DND-41 (cell line): ENCODE data around the gene PFDN1.

Experiments
- ATAC-seq: fragments of 200-7000 bp; cut with Tn5 transposase; 3 replicates; pipeline ENCODE4 v1.9.1; 2021; ENCODE audit warnings: low read depth; ENCODE audit not compliant: insufficient read depth
- DNase-seq: peaks from one replicate; pipeline ENCODE4 v3.0.0-alpha.2; 2020
- H2AFZ ChIP-seq: 2 replicates; pipeline ENCODE4 v1.6.0; 2012; ENCODE audit warnings: low read depth, low read length
- H3K27ac ChIP-seq: 2 replicates; pipeline ENCODE4 v1.5.1; 2012; ENCODE audit warnings: low read length, inconsistent platforms
- H3K27me3 ChIP-seq: fragments of 200-600 bp; sonication (generic); 2 replicates; pipeline ENCODE4 v1.6.0; 2012; ENCODE audit warnings: low read length, mild to moderate bottlenecking, inconsistent platforms; ENCODE audit not compliant: insufficient read depth, poor library complexity
- H3K36me3 ChIP-seq: 2 replicates; pipeline ENCODE4 v1.5.1; 2012; ENCODE audit warnings: low read length, inconsistent platforms; ENCODE audit not compliant: insufficient read depth
- H3K4me1 ChIP-seq: 2 replicates; pipeline ENCODE4 v1.5.1; 2012; ENCODE audit warnings: mild to moderate bottlenecking, low read length; ENCODE audit not compliant: insufficient read depth
- H3K4me2 ChIP-seq: 2 replicates; pipeline ENCODE4 v1.6.0; 2012; ENCODE audit warnings: mild to moderate bottlenecking, moderate library complexity, low read length, inconsistent platforms; ENCODE audit not compliant: insufficient read depth
- H3K4me3 ChIP-seq, 2 experiments: fragments of 200-600 bp in 1 of 2; shearing (Covaris generic) in 1 of 2; 2 replicates each; pipeline ENCODE4 v1.5.1; 2012 to 2016; ENCODE audit warnings: inconsistent platforms in 2 of 2, low read length in 2 of 2, mild to moderate bottlenecking in 2 of 2, low read depth in 1 of 2, moderate library complexity in 1 of 2
- H3K79me2 ChIP-seq: 2 replicates; pipeline ENCODE4 v1.6.0; 2012; ENCODE audit warnings: low read length, inconsistent platforms; ENCODE audit not compliant: insufficient read depth
- H3K9ac ChIP-seq: 2 replicates; pipeline ENCODE4 v1.6.0; 2012; ENCODE audit warnings: low read depth, mild to moderate bottlenecking, inconsistent platforms, low read length, moderate library complexity
- H3K9me3 ChIP-seq: 2 replicates; pipeline ENCODE4 v1.5.1; 2012; ENCODE audit warnings: low read length, moderate library complexity, mild to moderate bottlenecking, inconsistent platforms; ENCODE audit not compliant: insufficient read depth, severe bottlenecking
- H4K20me1 ChIP-seq: 2 replicates; pipeline ENCODE4 v1.6.0; 2012; ENCODE audit warnings: low read length; ENCODE audit not compliant: insufficient read depth
- EZH2 ChIP-seq: IDR thresholded peaks from 3 replicates; pipeline ENCODE4 v1.6.1; 2012; ENCODE audit warnings: borderline replicate concordance, low read depth, mild to moderate bottlenecking, moderate library complexity, low read length, inconsistent platforms; ENCODE audit not compliant: severe bottlenecking
- TF ChIP-seq, protein P1 (sequence below): IDR thresholded peaks from 2 replicates; pipeline ENCODE4 v1.5.1; 2012; ENCODE audit warnings: borderline replicate concordance, low read length, moderate library complexity, mild to moderate bottlenecking; ENCODE audit not compliant: poor library complexity, severe bottlenecking; ENCODE audit errors: extremely low read depth

The PFDN1 gene

GRCh38 chr5:140242099-140242498, 60.8 kb downstream of the PFDN1 start:
- H3K9ac ChIP-seq, result no peak overlapping the region
- peaks cover 36% of the 10 kb centered on the region for H3K36me3 ChIP-seq
- peaks cover 32% of the 10 kb centered on the region for H4K20me1 ChIP-seq
- H2AFZ ChIP-seq, result no peak overlapping the region
- H3K79me2 ChIP-seq, result no peaks in the 10 kb centered on the region
- no peak for ATAC-seq
- H3K27ac ChIP-seq, result no peak overlapping the region
- TF ChIP-seq, protein P1, sequence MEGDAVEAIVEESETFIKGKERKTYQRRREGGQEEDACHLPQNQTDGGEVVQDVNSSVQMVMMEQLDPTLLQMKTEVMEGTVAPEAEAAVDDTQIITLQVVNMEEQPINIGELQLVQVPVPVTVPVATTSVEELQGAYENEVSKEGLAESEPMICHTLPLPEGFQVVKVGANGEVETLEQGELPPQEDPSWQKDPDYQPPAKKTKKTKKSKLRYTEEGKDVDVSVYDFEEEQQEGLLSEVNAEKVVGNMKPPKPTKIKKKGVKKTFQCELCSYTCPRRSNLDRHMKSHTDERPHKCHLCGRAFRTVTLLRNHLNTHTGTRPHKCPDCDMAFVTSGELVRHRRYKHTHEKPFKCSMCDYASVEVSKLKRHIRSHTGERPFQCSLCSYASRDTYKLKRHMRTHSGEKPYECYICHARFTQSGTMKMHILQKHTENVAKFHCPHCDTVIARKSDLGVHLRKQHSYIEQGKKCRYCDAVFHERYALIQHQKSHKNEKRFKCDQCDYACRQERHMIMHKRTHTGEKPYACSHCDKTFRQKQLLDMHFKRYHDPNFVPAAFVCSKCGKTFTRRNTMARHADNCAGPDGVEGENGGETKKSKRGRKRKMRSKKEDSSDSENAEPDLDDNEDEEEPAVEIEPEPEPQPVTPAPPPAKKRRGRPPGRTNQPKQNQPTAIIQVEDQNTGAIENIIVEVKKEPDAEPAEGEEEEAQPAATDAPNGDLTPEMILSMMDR, result peak; percentile 12
- no peak for TF ChIP-seq EZH2
- no peaks in the 10 kb centered on the region for H3K9me3 ChIP-seq
- no peaks in the 10 kb centered on the region for H3K4me1 ChIP-seq
- no peak overlapping the region for H3K4me3 ChIP-seq
- DNase-seq, result no peak
- H3K27me3 ChIP-seq, result no peaks in the 10 kb centered on the region
- no peak overlapping the region for H3K4me2 ChIP-seq

GRCh38 chr5:140240987-140241706, 61.8 kb downstream of the PFDN1 start:
- ATAC-seq (no peak), DNase-seq (no peak)
- H3K79me2 ChIP-seq, result no peaks in the 10 kb centered on the region
- no peak overlapping the region for H2AFZ ChIP-seq
- TF ChIP-seq, protein P1, result no peak
- TF ChIP-seq EZH2, result no peak
- H3K36me3 ChIP-seq, result peaks cover 33% of the 10 kb centered on the region
- H4K20me1 ChIP-seq, result peaks cover 22% of the 10 kb centered on the region
- H3K27ac ChIP-seq, result no peak overlapping the region
- H3K9ac ChIP-seq, result no peak overlapping the region
- no peak overlapping the region for H3K4me2 ChIP-seq
- no peaks in the 10 kb centered on the region for H3K9me3 ChIP-seq
- no peaks in the 10 kb centered on the region for H3K4me1 ChIP-seq
- no peak overlapping the region for H3K4me3 ChIP-seq
- no peaks in the 10 kb centered on the region for H3K27me3 ChIP-seq

DNA sequence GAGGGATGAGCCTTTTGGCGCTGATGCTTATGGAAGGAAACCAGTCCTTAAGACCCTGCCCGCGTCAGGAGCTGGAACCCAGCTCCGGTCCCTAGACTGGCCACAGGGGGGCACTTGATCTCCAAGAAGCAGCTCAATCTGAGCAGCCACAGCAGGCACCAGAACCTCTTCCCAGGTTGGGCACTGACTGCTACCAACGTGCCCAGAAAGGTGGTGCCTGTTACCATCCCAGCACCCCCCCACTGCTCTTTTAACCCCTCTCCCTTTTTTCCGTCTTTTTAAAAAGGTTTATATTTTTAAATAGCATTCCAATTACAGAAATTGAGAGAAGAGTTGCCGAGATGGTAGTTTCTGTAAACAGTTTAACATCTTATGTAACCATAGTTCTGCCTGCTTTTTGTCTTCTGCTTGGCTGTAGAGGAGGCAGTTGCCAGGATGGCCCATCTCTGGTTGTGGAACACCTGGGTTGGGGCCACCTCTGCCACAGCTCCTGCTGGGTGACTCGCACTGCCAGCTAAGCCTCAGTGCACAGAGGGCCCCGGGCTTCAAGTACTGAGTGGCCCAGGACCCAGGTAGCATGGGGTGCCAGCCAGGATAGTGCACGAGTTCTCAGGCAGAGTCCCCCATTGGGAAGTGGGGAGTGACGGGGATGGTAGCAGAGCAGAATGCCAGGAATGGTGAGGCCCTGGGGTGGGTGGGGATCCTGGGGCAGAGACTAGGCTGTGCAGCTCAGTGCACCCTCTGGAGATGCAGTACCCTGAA, 62.8 kb downstream of the PFDN1 start:
- peaks cover 22% of the 10 kb centered on the region for H3K36me3 ChIP-seq
- H4K20me1 ChIP-seq, result peaks cover 19% of the 10 kb centered on the region; the same call in 1 of the 2 replicates
- no peaks in the 10 kb centered on the region for H3K79me2 ChIP-seq
- no peak overlapping the region for H3K27ac ChIP-seq
- H3K4me3 ChIP-seq, result no peak overlapping the region
- no peaks in the 10 kb centered on the region for H3K27me3 ChIP-seq
- H3K4me1 ChIP-seq, result no peaks in the 10 kb centered on the region
- ATAC-seq (peak; percentile 80), DNase-seq (peak; percentile 65)
- H3K4me2 ChIP-seq, result no peak overlapping the region
- no peaks in the 10 kb centered on the region for H3K9me3 ChIP-seq
- no peak overlapping the region for H3K9ac ChIP-seq
- TF ChIP-seq EZH2, result no peak
- TF ChIP-seq, protein P1, result peak; percentile 71
- no peak overlapping the region for H2AFZ ChIP-seq
